SH-SY5Y (cell line): Measurements from ENCODE around the gene TEX44.

ENCODE experiments used
- GATA2 ChIP-seq: IDR thresholded peaks from 2 replicates; pipeline ENCODE4 v1.6.1; 2011; ENCODE audit warnings: mild to moderate bottlenecking, low read depth, low read length
- GATA3 ChIP-seq: IDR thresholded peaks from 2 replicates; pipeline ENCODE4 v1.6.1; 2011; ENCODE audit warnings: low read depth, mild to moderate bottlenecking, low read length, moderate library complexity

DNA sequence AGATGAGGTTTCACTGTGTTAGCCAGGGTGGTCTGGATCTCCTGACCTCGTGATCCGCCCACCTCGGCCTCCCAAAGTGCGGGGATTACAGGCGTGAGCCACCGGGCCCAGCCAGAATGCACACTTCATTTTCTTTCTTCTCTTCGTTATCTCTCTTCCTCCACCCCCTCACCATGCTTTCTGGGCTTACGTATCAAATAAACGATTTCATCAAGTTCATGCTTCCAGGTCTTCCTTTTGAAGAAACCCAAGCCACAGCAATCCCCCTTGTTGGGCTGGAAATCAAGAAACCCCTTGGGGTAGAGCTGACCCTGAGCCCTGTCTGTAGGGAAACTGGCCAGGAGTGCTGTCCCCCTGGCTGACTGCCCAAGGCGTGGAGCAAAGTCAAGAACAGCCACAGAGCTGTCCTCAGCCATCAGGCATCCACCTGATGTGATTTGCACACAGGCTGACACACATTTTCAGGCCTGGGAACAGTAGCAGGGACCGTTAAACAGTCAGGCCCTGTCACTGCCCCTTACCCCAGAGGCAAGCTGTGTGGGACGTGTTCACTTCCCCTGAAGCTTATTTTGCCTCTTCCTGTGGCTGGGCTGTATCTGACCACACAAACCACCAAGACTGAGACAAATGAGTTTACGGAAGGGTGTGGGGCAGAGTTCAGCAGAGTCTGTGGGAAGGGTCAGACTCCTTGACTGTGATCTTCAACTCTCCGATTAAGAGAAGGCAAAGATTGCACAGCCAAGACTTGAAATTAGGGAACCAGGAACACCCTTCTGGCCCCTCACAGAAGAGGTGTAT, 47.4 kb upstream of the TEX44 start:
- TF ChIP-seq GATA3 (no peak), GATA2 (no peak)
